ENCODE data around the gene LRCH4. TPM values are rescaled to one million over a fixed set of nuclear protein-coding genes. Genes with fewer than 3 reads are reported as not detected.

The LRCH4 gene, protein sequence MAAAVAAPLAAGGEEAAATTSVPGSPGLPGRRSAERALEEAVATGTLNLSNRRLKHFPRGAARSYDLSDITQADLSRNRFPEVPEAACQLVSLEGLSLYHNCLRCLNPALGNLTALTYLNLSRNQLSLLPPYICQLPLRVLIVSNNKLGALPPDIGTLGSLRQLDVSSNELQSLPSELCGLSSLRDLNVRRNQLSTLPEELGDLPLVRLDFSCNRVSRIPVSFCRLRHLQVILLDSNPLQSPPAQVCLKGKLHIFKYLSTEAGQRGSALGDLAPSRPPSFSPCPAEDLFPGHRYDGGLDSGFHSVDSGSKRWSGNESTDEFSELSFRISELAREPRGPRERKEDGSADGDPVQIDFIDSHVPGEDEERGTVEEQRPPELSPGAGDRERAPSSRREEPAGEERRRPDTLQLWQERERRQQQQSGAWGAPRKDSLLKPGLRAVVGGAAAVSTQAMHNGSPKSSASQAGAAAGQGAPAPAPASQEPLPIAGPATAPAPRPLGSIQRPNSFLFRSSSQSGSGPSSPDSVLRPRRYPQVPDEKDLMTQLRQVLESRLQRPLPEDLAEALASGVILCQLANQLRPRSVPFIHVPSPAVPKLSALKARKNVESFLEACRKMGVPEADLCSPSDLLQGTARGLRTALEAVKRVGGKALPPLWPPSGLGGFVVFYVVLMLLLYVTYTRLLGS
- 21.2 and 26.6 TPM in 2 replicates for total RNA-seq

DNA sequence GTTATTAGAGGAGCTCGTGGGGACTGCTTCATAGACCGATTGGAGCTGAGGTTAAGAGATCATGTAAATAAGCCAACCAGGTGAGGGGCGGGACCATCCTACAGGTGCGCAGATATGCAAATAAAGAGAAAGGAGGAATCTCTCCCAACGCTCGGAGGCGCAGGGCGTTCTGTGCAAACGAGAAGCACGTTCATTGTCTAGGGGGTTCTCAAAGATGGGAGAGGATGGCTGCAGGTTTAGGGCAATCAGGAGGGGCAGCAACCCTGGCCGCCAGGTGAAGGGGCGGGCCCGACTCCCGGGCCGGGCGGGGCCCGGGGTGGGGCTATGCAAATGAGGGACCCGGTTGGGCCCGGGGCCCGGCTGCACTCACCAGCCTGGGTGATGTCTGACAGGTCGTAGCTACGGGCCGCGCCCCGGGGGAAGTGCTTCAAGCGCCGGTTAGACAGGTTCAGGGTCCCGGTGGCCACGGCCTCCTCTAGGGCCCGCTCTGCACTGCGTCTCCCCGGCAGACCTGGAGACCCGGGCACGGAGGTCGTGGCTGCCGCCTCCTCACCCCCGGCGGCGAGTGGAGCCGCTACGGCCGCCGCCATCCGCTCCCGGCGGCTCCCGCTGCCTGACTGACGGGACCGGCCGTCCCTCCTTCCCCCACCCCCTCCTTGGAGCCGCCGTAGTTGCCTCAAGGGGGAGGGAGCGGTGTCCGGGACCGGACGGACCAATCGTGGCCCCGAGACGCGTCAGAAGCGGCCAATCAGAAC, at the start of gene LRCH4:
LRCH4 (minus strand) TSS at position 619 of the 755 bp plus-strand sequence; CDS start at position 590, 29 bp downstream.

DNA sequence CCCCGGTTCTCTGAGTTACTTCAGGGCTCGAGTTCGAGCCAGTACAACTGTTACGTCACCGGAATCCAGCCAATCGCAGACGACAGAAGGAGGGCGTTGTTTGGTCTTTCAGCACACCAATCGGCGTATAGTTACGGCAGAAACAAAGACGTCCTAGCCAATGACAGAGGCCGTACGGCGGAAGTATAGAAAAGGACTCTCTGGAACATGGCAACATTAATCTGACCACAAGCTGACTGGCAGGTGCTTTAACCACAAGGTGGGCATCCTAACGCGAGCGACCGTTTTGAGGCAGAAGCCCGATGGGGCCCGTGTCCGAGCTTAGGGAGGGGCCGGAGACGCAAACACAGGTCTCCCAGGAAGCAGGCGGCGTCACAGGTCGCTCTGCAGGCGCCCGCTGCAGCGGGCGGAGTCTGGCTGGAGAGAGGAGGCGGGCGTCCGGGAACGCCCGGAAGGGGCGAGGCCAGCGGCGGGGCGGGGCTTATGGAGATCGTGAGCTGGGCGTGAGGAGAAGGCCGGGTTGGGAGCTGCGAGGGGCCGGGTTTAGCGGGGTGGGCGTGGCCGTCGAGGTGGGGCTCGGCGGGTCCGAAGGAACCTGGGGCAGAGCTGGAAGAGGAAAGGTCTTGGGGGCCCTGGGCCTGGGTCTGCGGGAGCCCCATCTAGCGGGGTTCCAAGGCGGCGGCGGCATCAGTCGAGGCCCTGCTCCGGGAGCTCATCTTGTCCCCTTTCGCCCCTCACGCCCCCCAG, 26.2 kb upstream of the LRCH4 start, which contains the start of gene MOSPD3:
MOSPD3 (plus strand) TSS at position 558 of the 747 bp plus-strand sequence. CDS start 252 bp downstream, outside the sequence.

DNA sequence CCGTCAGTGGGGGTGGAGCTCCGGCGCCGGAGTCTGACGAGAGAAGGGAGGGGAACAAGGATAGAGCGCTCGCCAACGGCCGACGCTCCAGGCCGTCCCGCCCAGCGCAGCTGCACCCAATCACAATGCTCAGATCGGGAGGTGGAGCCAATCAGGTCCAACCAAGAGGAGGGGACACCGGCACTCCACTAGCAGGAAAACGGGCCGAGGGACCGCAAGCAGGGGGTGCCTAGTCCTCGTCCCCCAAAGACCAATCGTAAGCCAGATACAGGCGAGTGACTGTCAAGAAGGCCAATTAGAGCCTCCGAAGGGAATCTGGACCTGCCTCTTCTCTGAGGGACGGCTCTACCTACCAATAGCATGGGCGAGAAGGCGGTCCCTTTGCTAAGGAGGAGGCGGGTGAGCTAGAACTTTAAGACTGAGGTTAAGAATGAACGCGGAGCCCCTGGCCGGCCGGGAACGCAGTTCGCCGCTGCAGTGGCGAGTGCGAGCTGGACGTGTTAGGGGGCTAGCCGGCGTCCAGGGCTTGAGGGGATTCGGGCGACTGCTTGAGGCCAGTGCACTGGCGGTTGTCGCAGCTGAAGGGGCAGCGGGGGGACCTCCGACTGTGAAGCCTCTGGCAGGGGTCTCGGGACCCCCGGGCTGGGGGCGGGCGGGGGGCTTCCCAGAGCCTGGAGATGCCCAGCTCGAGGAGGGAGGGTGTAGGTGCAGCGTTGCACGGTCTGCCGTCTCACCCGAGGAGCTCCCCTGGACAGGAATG, 517 bp upstream of the LRCH4 start, which contains the start of gene FBXO24:
FBXO24 (plus strand) TSS at position 63 of the 760 bp plus-strand sequence; CDS start at position 361, 298 bp downstream.

DNA sequence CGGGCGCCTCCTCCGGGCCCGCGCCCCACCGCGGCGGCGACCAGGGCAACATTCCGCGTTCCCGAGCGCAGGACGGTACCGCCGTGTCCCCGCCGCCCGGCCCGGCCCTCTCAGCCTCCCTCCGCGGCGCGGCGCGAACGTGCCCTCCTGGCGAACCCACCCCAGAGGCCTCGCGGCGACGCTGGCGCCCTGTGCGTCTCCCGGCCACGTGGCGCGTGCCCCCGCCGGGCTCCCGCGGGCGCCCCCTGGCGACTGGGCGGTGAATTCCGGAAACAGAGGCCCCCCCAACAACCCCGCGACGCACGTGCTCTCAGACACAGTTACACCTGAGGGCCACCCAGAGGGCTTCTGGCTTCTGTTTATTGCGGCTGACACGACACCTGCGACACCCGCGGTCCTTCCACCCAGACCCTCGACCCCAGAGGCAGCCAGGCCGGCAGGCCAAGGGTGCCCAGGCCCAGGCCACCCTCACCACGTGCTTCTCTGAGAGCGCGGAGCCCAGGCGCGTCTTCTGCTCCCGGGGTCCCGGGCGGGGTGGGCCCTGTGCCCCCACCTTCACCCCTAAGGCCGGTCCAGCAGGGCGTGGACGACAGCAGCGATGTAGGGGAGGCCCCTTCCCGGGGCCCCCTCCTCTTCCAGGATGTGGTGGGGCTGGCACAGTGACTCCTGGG, 12.1 kb downstream of the LRCH4 start, which contains the start of gene SAP25:
SAP25 (minus strand) TSS at position 210 of the 671 bp plus-strand sequence; CDS start at position 52, 158 bp downstream.

DNA sequence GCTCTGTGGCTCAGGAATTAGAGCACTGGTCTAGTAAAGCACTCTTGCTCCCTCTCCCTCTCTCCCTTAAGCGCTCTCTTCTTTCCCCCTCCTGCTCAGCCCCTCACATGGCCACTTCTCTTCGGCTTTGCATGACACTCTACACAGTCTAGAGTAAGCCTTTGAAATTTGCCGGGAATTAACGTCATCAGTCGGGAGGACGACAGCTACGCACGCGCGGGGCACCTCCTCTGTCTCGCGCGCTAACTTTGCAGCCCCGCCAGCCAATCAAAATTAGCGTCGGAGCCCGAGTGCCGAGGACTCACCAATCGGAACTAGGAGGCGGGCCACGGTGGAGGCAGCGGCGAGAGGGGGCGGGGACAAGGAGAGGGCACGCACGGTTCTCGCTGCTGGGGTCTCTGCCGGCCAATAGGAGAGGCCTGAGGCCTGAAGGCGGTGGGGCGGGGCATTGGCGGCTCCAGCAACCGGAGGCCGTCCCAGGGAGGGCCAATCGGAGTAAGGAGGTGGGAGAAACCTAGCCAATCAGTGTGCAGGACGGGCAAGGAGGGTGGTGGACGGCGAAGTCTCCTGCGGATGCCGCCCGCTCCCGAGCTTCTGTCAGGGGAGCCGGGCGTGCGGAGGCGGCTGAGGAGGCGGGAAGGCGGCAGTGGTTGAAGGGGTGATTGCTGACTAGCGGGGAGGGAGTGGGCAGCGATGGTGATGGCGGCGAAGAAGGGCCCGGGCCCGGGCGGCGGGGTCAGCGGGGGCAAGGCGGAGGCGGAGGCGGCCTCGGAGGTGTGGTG, 47.1 kb downstream of the LRCH4 start, which contains the start of gene AGFG2:
AGFG2 (plus strand) TSS at position 550 of the 782 bp plus-strand sequence; CDS start at position 694, 144 bp downstream.

Other genes starting within 250 kb of the LRCH4 start
- 6.9 and 10.9 TPM in 2 replicates for gene PILRB, start 228.0 kb downstream of the LRCH4 start, total RNA-seq
- not detected in 2 replicates for gene PILRA, start 212.6 kb downstream of the LRCH4 start, total RNA-seq
- gene ZCWPW1, start 157.4 kb downstream of the LRCH4 start, total RNA-seq: 0.86 and 2.2 TPM in 2 replicates
- gene MEPCE, start 156.3 kb downstream of the LRCH4 start, total RNA-seq: 21.2 and 23.7 TPM in 2 replicates
- 46.5 and 70.1 TPM in 2 replicates for gene PPP1R35, start 149.6 kb downstream of the LRCH4 start, total RNA-seq
- gene SPACDR, start 121.9 kb downstream of the LRCH4 start, total RNA-seq: not detected in 2 replicates
- 33.3 and 36.0 TPM in 2 replicates for gene TSC22D4, start 106.9 kb downstream of the LRCH4 start, total RNA-seq
- gene NYAP1, start 102.2 kb downstream of the LRCH4 start, total RNA-seq: 4.3 and 4.8 TPM in 2 replicates
- 4.5 and 13.3 TPM in 2 replicates for gene AGFG2, start 46.9 kb downstream of the LRCH4 start, total RNA-seq
- not detected in 2 replicates for gene SAP25, start 12.2 kb downstream of the LRCH4 start, total RNA-seq
- 0.65 and 0.70 TPM in 2 replicates for gene FBXO24, start 199 bp upstream of the LRCH4 start, total RNA-seq
- gene PCOLCE, start 16.2 kb upstream of the LRCH4 start, total RNA-seq: 1.5 and 5.0 TPM in 2 replicates
- gene MOSPD3, start 26.4 kb upstream of the LRCH4 start, total RNA-seq: 12.3 and 13.0 TPM in 2 replicates
- 0.11 and 0.39 TPM in 2 replicates for gene TFR2, start 55.4 kb upstream of the LRCH4 start, total RNA-seq
- not detected in 2 replicates for gene ACTL6B, start 70.3 kb upstream of the LRCH4 start, total RNA-seq
- 257 and 267 TPM in 2 replicates for gene GNB2, start 87.6 kb upstream of the LRCH4 start, total RNA-seq
- 7.9 and 9.4 TPM in 2 replicates for gene GIGYF1, start 108.1 kb upstream of the LRCH4 start, total RNA-seq
- gene POP7, start 120.0 kb upstream of the LRCH4 start, total RNA-seq: 40.1 and 58.6 TPM in 2 replicates
- not detected in 2 replicates for gene EPO, start 134.3 kb upstream of the LRCH4 start, total RNA-seq
- under 0.01 TPM in 1 of 2 replicates, not detected in the other for gene ZAN, start 147.5 kb upstream of the LRCH4 start, total RNA-seq
- gene EPHB4, start 241.4 kb upstream of the LRCH4 start, total RNA-seq: 81.7 and 95.8 TPM in 2 replicates